Measurements from ENCODE around the gene COLGALT1.

COLGALT1 gene

GRCh38 chr19:17625043-17625442 is 69.6 kb downstream of the COLGALT1 start:
- no peak for DNase-seq

- no peak for DNase-seq
These were observed 70.5 kb downstream of the COLGALT1 start for GRCh38 chr19:17625980-17626379.

- DNase-seq: no peak
These were observed 71.1 kb downstream of the COLGALT1 start for GRCh38 chr19:17626456-17627015.

- no peak for DNase-seq
These were observed 71.7 kb downstream of the COLGALT1 start for GRCh38 chr19:17627161-17627560.

- DNase-seq: no peak
These were observed 72.5 kb downstream of the COLGALT1 start for GRCh38 chr19:17627921-17628320.

GRCh38 chr19:17629760-17630159 is 74.3 kb downstream of the COLGALT1 start:
- no peak for DNase-seq

- DNase-seq: no peak
These were observed 77.1 kb downstream of the COLGALT1 start for GRCh38 chr19:17632577-17632976.

Data from CD4-positive, alpha-beta T cell treated with Interferon alpha-2 for 1 hour (primary cell).